CD14-positive monocyte (primary cell): ENCODE data around the gene DUSP28. TPM values are rescaled to one million over a fixed set of nuclear protein-coding genes. Genes with fewer than 3 reads are reported as not detected.

Source experiments
- DNase-seq, 3 donors: peaks; one replicate each; pipeline ENCODE4 v3.0.0-alpha.2; 2011 to 2022
- H2AFZ ChIP-seq: 2 replicates; pipeline ENCODE4 v1.6.0; 2012; ENCODE audit warnings: mild to moderate bottlenecking, low read depth, low read length, inconsistent platforms; ENCODE audit not compliant: insufficient read depth, poor library complexity, severe bottlenecking
- H3K27ac ChIP-seq, 2 donors: 1 replicate in 1 of 2; 2 replicates in 1 of 2; pipeline ENCODE4 v1.5.1; 2012 to 2013; ENCODE audit warnings: low read length in 2 of 2, control low read depth in 1 of 2, inconsistent platforms in 1 of 2, low read depth in 1 of 2, mild to moderate bottlenecking in 1 of 2
- H3K27me3 ChIP-seq, 2 donors: one replicate each; pipeline versions ENCODE4 v1.6.0 to v1.6.1; 2011 to 2013; ENCODE audit warnings: low read length in 2 of 2; ENCODE audit not compliant: control insufficient read depth in 2 of 2, insufficient read depth in 2 of 2
- H3K36me3 ChIP-seq, 2 donors: replicated peaks in 1 of 2; 1 replicate in 1 of 2; 2 replicates in 1 of 2; pipeline versions ENCODE4 v1.5.1 to v1.6.1; 2012 to 2013; ENCODE audit warnings: low read length in 2 of 2, control low read depth in 1 of 2, inconsistent platforms in 1 of 2, mild to moderate bottlenecking in 1 of 2; ENCODE audit not compliant: insufficient read depth in 2 of 2, control insufficient read depth in 1 of 2
- H3K4me1 ChIP-seq, 2 donors: 1 replicate in 1 of 2; 2 replicates in 1 of 2; pipeline versions ENCODE4 v1.5.1 to v1.6.1; 2012 to 2013; ENCODE audit warnings: low read length in 2 of 2, control low read depth in 1 of 2, inconsistent platforms in 1 of 2, mild to moderate bottlenecking in 1 of 2, moderate library complexity in 1 of 2; ENCODE audit not compliant: insufficient read depth in 2 of 2, control insufficient read depth in 1 of 2
- H3K4me2 ChIP-seq: replicated peaks from 2 replicates; pipeline ENCODE3; 2012; ENCODE audit warnings: low read length, moderate library complexity, mild to moderate bottlenecking; ENCODE audit not compliant: poor library complexity, severe bottlenecking; ENCODE audit errors: extremely low read depth
- H3K4me3 ChIP-seq, 3 experiments: fragments of 200-600 bp in 1 of 3; sonication (generic) in 1 of 3; replicated peaks in 1 of 3; 1 replicate in 2 of 3; 2 replicates in 1 of 3; pipeline ENCODE4 v1.5.1; 2011 to 2013; ENCODE audit warnings: low read length in 3 of 3, mild to moderate bottlenecking in 3 of 3, control low read depth in 2 of 3, low read depth in 2 of 3, inconsistent platforms in 1 of 3, moderate library complexity in 1 of 3
- H3K79me2 ChIP-seq: 2 replicates; pipeline ENCODE4 v1.6.0; 2012; ENCODE audit warnings: mild to moderate bottlenecking, control low read depth, inconsistent platforms, low read length, moderate library complexity; ENCODE audit not compliant: insufficient read depth
- H3K9ac ChIP-seq: 2 replicates; pipeline ENCODE4 v1.6.0; 2017; ENCODE audit warnings: low read length, mild to moderate bottlenecking; ENCODE audit not compliant: insufficient read depth, poor library complexity, severe bottlenecking
- H3K9me3 ChIP-seq, 2 donors: replicated peaks in 1 of 2; 1 replicate in 1 of 2; 2 replicates in 1 of 2; pipeline versions ENCODE4 v1.5.1 to v1.6.1; 2012 to 2013; ENCODE audit warnings: low read length in 2 of 2, control low read depth in 1 of 2; ENCODE audit not compliant: control insufficient read depth in 1 of 2, insufficient read depth in 1 of 2
- H4K20me1 ChIP-seq: 2 replicates; pipeline ENCODE4 v1.6.0; 2012; ENCODE audit warnings: mild to moderate bottlenecking, low read length, control low read depth, moderate library complexity; ENCODE audit not compliant: insufficient read depth
- H3K27ac Mint-ChIP-seq, 7 donors: one replicate each; pipeline ENCODE4 v1.8.0; 2020; ENCODE audit warnings: mild to moderate bottlenecking in 7 of 7, mixed read lengths in 7 of 7, moderate library complexity in 6 of 7, inconsistent platforms in 2 of 7
- H3K27me3 Mint-ChIP-seq, 3 donors: one replicate each; pipeline ENCODE4 v1.8.0; 2021 to 2022; ENCODE audit warnings: low read depth in 3 of 3, mild to moderate bottlenecking in 3 of 3, mixed read lengths in 3 of 3, moderate library complexity in 3 of 3, inconsistent platforms in 1 of 3
- H3K36me3 Mint-ChIP-seq, 2 donors: one replicate each; pipeline ENCODE4 v1.8.0; 2020; ENCODE audit warnings: mixed read lengths in 2 of 2, inconsistent platforms in 1 of 2, mild to moderate bottlenecking in 1 of 2
- H3K4me1 Mint-ChIP-seq: one replicate; pipeline ENCODE4 v1.8.0; 2020; ENCODE audit warnings: mild to moderate bottlenecking, mixed read lengths
- H3K4me3 Mint-ChIP-seq, 2 donors: one replicate each; pipeline ENCODE4 v1.8.0; 2020; ENCODE audit warnings: mild to moderate bottlenecking in 2 of 2, mixed read lengths in 2 of 2, moderate library complexity in 1 of 2
- H3K9me3 Mint-ChIP-seq, 7 donors: one replicate each; pipeline ENCODE4 v1.8.0; 2020 to 2022; ENCODE audit warnings: mixed read lengths in 7 of 7, mild to moderate bottlenecking in 6 of 7, moderate library complexity in 6 of 7, inconsistent platforms in 2 of 7
- WGBS: methylation state at CpG from one replicate; pipeline ENCODE4 v1.1.5; 2013; ENCODE audit warnings: missing lambda C conversion rate; ENCODE audit not compliant: insufficient coverage; 5-methylcytosine and 5-hydroxymethylcytosine counted together
- intact Hi-C, 2 donors: fragments of 100-400 bp; cut with micrococcal nuclease; formaldehyde crosslinking; loops; one replicate each; pipeline versions ENCODE4 v1.15.0 to v1.15.1; 2023
- polyA plus RNA-seq, 3 donors: library from polyadenylated mRNA; depleted of rRNA in 1 of 3; unstranded in 2 of 3; stranded (reverse) in 1 of 3; fragments of 300-500 nt in 2 of 3; fragments of >200 nt in 1 of 3; fragmentation: Illumina TruSeq in 2 of 3; gene quantifications; 1 replicate in 2 of 3; 2 replicates in 1 of 3; pipeline ENCODE4 v1.2.3, GENCODE V29; 2012 to 2021
- TF ChIP-seq, protein P1 (sequence below): fragments of 200-600 bp; IDR thresholded peaks from one replicate; pipeline ENCODE4 v1.8.0; 2022; ENCODE audit warnings: antibody characterized with exemption, mild to moderate bottlenecking

DUSP28 gene
- polyA plus RNA-seq, 3 donors: 10.8 to 17.7 (median 17.1) TPM

DNA sequence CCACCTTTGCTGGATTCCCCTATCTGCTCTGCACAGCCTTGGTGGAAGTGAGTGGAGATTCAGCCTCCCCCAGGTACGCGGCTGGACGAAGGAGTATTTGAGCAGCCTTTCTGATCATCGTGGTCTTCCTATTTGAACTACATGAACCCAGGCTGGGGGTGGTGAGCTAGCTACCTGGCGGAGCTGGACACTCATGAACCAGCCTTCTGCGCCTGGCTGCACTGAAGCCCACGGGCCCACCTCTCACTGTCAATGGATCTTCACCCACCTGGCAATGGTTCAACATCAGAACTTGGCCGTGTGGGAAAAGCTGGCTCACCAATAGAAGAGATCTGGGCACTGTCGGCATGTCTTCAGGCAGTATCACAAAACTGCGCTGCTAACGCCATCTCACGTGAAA lies 37.8 kb upstream of the DUSP28 start:
- peaks cover 63 to 74% of the 10 kb centered on the region in 2 donors for H3K36me3 Mint-ChIP-seq
- H3K4me3 ChIP-seq: no peak overlapping the region
- H3K4me1 Mint-ChIP-seq: peaks cover 6% of the 10 kb centered on the region

DNA sequence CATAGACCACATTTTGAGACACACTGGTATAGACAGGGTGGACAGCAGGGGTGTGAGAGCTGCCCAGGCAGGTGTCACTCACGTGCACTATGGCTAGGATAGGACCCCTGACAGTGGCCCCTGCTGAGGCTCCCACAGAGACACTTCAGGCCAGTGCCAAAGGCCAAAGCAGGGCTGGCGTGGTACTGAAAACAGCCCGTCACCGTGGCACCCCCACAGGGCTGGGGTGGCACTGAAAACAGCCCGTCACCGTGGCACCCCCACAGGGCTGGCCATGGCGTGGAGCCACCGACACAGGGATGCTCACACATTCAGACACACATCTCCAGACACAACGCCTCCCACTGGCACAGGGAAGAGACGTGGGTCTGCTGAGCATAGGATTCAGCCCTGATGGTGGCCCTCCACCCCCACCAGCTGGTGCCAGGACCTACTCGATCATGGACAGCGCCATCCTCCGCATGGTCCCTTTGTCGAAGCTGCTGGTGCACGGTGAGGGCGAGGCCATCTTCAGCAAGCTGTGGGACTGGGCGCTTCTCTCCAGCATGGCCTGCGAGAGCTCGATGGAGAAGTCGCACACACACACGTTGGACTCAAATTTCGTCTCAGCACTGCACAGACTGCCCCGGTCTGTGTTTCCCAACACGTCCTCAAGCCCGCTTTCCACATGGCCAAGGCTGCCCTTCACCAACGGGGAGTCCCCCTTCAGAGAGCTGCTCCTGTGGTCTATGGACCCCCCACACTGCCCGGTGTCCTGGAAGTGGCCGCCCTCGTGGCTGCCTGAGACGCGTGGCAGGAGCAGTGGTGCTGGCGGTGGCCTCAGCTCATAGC lies 36.5 kb upstream of the DUSP28 start:
- Mint-ChIP-seq H3K4me1 (peaks cover 6% of the 10 kb centered on the region), H3K9me3 (peaks cover 52 to 71% (median 68%) of the 10 kb centered on the region in 7 donors), H3K27ac (peak overlapping the region in 1 of 7 donors; percentile 45), H3K36me3 (peaks cover 66 to 77% of the 10 kb centered on the region in 2 donors), H3K4me3 (no peak overlapping the region), H3K27me3 (peaks cover 14 to 32% (median 16%) of the 10 kb centered on the region in 3 donors)
- Histone ChIP-seq H3K79me2 (no peaks in the 10 kb centered on the region), H3K9me3 (peaks cover 57 to 68% of the 10 kb centered on the region in 2 donors), H3K27ac (no peak overlapping the region), H2AFZ (no peak overlapping the region), H3K9ac (no peak overlapping the region), H3K4me1 (no peaks in the 10 kb centered on the region), H3K4me2 (no peak overlapping the region), H3K36me3 (peaks cover 20 to 59% of the 10 kb centered on the region in 2 donors), H3K4me3 (no peak overlapping the region), H3K27me3 (peaks cover 0 to 8% of the 10 kb centered on the region in 2 donors), H4K20me1 (peaks cover 4% of the 10 kb centered on the region)
- DNase-seq: no peak
- intact Hi-C loops: no loop called here
- 98% methylated on average over 26 of the region's 32 CpGs for WGBS
- TF ChIP-seq, protein P1, sequence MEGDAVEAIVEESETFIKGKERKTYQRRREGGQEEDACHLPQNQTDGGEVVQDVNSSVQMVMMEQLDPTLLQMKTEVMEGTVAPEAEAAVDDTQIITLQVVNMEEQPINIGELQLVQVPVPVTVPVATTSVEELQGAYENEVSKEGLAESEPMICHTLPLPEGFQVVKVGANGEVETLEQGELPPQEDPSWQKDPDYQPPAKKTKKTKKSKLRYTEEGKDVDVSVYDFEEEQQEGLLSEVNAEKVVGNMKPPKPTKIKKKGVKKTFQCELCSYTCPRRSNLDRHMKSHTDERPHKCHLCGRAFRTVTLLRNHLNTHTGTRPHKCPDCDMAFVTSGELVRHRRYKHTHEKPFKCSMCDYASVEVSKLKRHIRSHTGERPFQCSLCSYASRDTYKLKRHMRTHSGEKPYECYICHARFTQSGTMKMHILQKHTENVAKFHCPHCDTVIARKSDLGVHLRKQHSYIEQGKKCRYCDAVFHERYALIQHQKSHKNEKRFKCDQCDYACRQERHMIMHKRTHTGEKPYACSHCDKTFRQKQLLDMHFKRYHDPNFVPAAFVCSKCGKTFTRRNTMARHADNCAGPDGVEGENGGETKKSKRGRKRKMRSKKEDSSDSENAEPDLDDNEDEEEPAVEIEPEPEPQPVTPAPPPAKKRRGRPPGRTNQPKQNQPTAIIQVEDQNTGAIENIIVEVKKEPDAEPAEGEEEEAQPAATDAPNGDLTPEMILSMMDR: no peak

More for the DNA sequence above, 37.8 kb upstream of the DUSP28 start:
- Histone ChIP-seq H3K4me2 (no peak overlapping the region), H4K20me1 (peaks cover 4% of the 10 kb centered on the region), H3K9me3 (peaks cover 52 to 64% of the 10 kb centered on the region in 2 donors), H3K27ac (no peak overlapping the region), H3K9ac (no peak overlapping the region), H3K27me3 (peaks cover 0 to 8% of the 10 kb centered on the region in 2 donors), H3K4me1 (no peaks in the 10 kb centered on the region), H3K79me2 (no peaks in the 10 kb centered on the region), H2AFZ (no peak overlapping the region), H3K36me3 (peaks cover 20 to 54% of the 10 kb centered on the region in 2 donors)
- H3K4me3 Mint-ChIP-seq: no peak overlapping the region
- peaks cover 14 to 32% (median 16%) of the 10 kb centered on the region in 3 donors for H3K27me3 Mint-ChIP-seq
- no peak overlapping the region for H3K27ac Mint-ChIP-seq
- peaks cover 44 to 65% (median 62%) of the 10 kb centered on the region in 7 donors for H3K9me3 Mint-ChIP-seq
- no peak for DNase-seq
- WGBS: 100% methylated on average over 5 of the region's 12 CpGs
- TF ChIP-seq, protein P1: no peak
- intact Hi-C loops: no loop called here
